Endodermal cell (in vitro differentiated cells): ENCODE data around the gene CENPP. TPM values are rescaled to one million over a fixed set of nuclear protein-coding genes. Genes with fewer than 3 reads are reported as not detected.

Source experiments
- DNase-seq: peaks from one replicate; pipeline ENCODE4 v3.0.0-alpha.2; 2017
- H3K27ac ChIP-seq: 2 replicates; pipeline ENCODE4 v1.5.1; 2013; ENCODE audit warnings: mild to moderate bottlenecking, low read depth, low read length, moderate library complexity
- H3K27me3 ChIP-seq: 2 replicates; pipeline ENCODE4 v1.6.1; 2013; ENCODE audit warnings: mild to moderate bottlenecking, low read length, moderate library complexity; ENCODE audit not compliant: insufficient read depth, control insufficient read depth, poor library complexity, severe bottlenecking
- H3K36me3 ChIP-seq: 2 replicates; pipeline ENCODE4 v1.7.0; 2013; ENCODE audit warnings: mild to moderate bottlenecking, low read length, moderate library complexity; ENCODE audit not compliant: control insufficient read depth, insufficient read depth
- H3K4me1 ChIP-seq: one replicate; pipeline ENCODE4 v1.7.0; 2013; ENCODE audit warnings: low read length; ENCODE audit not compliant: control insufficient read depth, insufficient read depth
- H3K4me3 ChIP-seq: 2 replicates; pipeline ENCODE4 v1.5.1; 2013; ENCODE audit warnings: mild to moderate bottlenecking, low read length, moderate library complexity
- H3K9ac ChIP-seq: 2 replicates; pipeline ENCODE4 v1.6.1; 2013; ENCODE audit warnings: mild to moderate bottlenecking, low read length, moderate library complexity; ENCODE audit not compliant: poor library complexity, severe bottlenecking; ENCODE audit errors: extremely low read depth
- H3K9me3 ChIP-seq: 2 replicates; pipeline ENCODE4 v1.6.1; 2013; ENCODE audit warnings: mild to moderate bottlenecking, low read length, moderate library complexity; ENCODE audit not compliant: control insufficient read depth
- H3K27ac Mint-ChIP-seq: 2 replicates; pipeline ENCODE4 v1.8.0; 2020; ENCODE audit warnings: mixed read lengths
- H3K27me3 Mint-ChIP-seq: 2 replicates; pipeline ENCODE4 v1.8.0; 2021; ENCODE audit warnings: mild to moderate bottlenecking, mixed read lengths; ENCODE audit not compliant: insufficient read depth
- H3K36me3 Mint-ChIP-seq: 2 replicates; pipeline ENCODE4 v1.8.0; 2020; ENCODE audit warnings: low read depth, mixed read lengths
- H3K4me1 Mint-ChIP-seq: 2 replicates; pipeline ENCODE4 v1.8.0; 2020; ENCODE audit warnings: mixed read lengths
- H3K4me3 Mint-ChIP-seq: 2 replicates; pipeline ENCODE4 v1.8.0; 2020; ENCODE audit warnings: mild to moderate bottlenecking, moderate library complexity, mixed read lengths
- H3K9me3 Mint-ChIP-seq: 2 replicates; pipeline ENCODE4 v1.8.0; 2020; ENCODE audit warnings: mild to moderate bottlenecking, mixed read lengths
- CTCF ChIP-seq: fragments of 200-600 bp; sonication (generic); conservative IDR thresholded peaks from 2 replicates; pipeline ENCODE4 v1.5.0; 2021; ENCODE audit warnings: antibody characterized with exemption, mild to moderate bottlenecking
- WGBS, 2 experiments: methylation state at CpG; one replicate each; pipeline versions ENCODE4 v1.1.5 to v1.1.7; 2013; ENCODE audit warnings: missing lambda C conversion rate in 2 of 2, mixed read lengths in 1 of 2; ENCODE audit not compliant: insufficient coverage in 1 of 2, insufficient read length in 1 of 2; 5-methylcytosine and 5-hydroxymethylcytosine counted together
- total RNA-seq, 2 donors: library from RNA; stranded (reverse); fragmentation: NEBNext Ultra II Directional in 1 of 2; extraction: Animal tissue kit (Norgen Biotek cat#: 25700) in 1 of 2; gene quantifications; 2 replicates in 1 of 2; 3 replicates in 1 of 2; pipeline ENCODE4 v1.2.1, GENCODE V29; 2021

The CENPP gene
- total RNA-seq, 2 donors from 2014 or later, result 8.2 to 9.2 TPM

- H3K27ac ChIP-seq, result no peak overlapping the region
Observed at GRCh38 chr9:92405818-92406217, 80.1 kb downstream of the CENPP start.

GRCh38 chr9:92406477-92406876 lies 80.7 kb downstream of the CENPP start:
- TF ChIP-seq CTCF, result no peak
- H3K27ac Mint-ChIP-seq, result no peak overlapping the region
- WGBS, 2 experiments, result 90 to 100% methylated on average over 1 to 3 of the region's 3 CpGs
- H3K4me3 ChIP-seq, result no peak overlapping the region
- no peaks in the 10 kb centered on the region for H3K36me3 ChIP-seq
- DNase-seq, result no peak
- H3K4me1 ChIP-seq, result no peaks in the 10 kb centered on the region
- no peak overlapping the region for H3K9ac ChIP-seq
- no peaks in the 10 kb centered on the region for H3K27me3 Mint-ChIP-seq
- no peak overlapping the region for H3K4me3 Mint-ChIP-seq
- H3K36me3 Mint-ChIP-seq, result no peaks in the 10 kb centered on the region
- no peaks in the 10 kb centered on the region for H3K27me3 ChIP-seq
- H3K9me3 Mint-ChIP-seq, result no peaks in the 10 kb centered on the region
- no peaks in the 10 kb centered on the region for H3K9me3 ChIP-seq
- no peak overlapping the region for H3K27ac ChIP-seq
- no peaks in the 10 kb centered on the region for H3K4me1 Mint-ChIP-seq

More at GRCh38 chr9:92405818-92406217, 80.1 kb downstream of the CENPP start:
- Histone ChIP-seq H3K9ac (no peak overlapping the region), H3K27me3 (no peaks in the 10 kb centered on the region), H3K4me1 (no peaks in the 10 kb centered on the region), H3K4me3 (no peak overlapping the region), H3K9me3 (no peaks in the 10 kb centered on the region), H3K36me3 (no peaks in the 10 kb centered on the region)
- Mint-ChIP-seq H3K27me3 (no peaks in the 10 kb centered on the region), H3K27ac (no peak overlapping the region), H3K4me3 (no peak overlapping the region), H3K36me3 (no peaks in the 10 kb centered on the region), H3K9me3 (no peaks in the 10 kb centered on the region), H3K4me1 (no peaks in the 10 kb centered on the region)
- WGBS, 2 experiments, result 83 to 89% methylated on average over 3 to 4 of the region's 4 CpGs
- no peak for DNase-seq
- no peak for TF ChIP-seq CTCF

- 96 to 100% methylated on average over 1 to 2 of the region's 2 CpGs for WGBS, 2 experiments
Observed at GRCh38 chr9:92407818-92408217, 82.1 kb downstream of the CENPP start.

More at GRCh38 chr9:92407818-92408217, 82.1 kb downstream of the CENPP start:
- no peak overlapping the region for H3K4me3 ChIP-seq
- no peaks in the 10 kb centered on the region for H3K9me3 ChIP-seq
- H3K27ac Mint-ChIP-seq, result no peak overlapping the region
- no peak overlapping the region for H3K4me3 Mint-ChIP-seq
- no peaks in the 10 kb centered on the region for H3K4me1 Mint-ChIP-seq
- TF ChIP-seq CTCF, result no peak
- H3K27me3 Mint-ChIP-seq, result no peaks in the 10 kb centered on the region
- no peak overlapping the region for H3K27ac ChIP-seq
- H3K4me1 ChIP-seq, result no peaks in the 10 kb centered on the region
- no peaks in the 10 kb centered on the region for H3K27me3 ChIP-seq
- no peaks in the 10 kb centered on the region for H3K36me3 ChIP-seq
- H3K9ac ChIP-seq, result no peak overlapping the region
- H3K9me3 Mint-ChIP-seq, result no peaks in the 10 kb centered on the region
- DNase-seq, result no peak
- no peaks in the 10 kb centered on the region for H3K36me3 Mint-ChIP-seq
